HG03354 (cell line): Measurements from ENCODE around the gene ZNF22.

Experiments used
- ATAC-seq: cut with Tn5 transposase; IDR thresholded peaks from one replicate; pipeline ENCODE4 v1.9.1; 2021; ENCODE audit warnings: mild to moderate bottlenecking; ENCODE audit not compliant: unreplicated experiment, poor library complexity, severe bottlenecking

ZNF22 gene

GRCh38 chr10:44963772-44964633 is 36.7 kb upstream of the ZNF22 start:
- ATAC-seq: no peak

GRCh38 chr10:44965104-44965503 is 35.6 kb upstream of the ZNF22 start:
- no peak for ATAC-seq

GRCh38 chr10:44965651-44966097 is 35.0 kb upstream of the ZNF22 start:
- ATAC-seq: peak; percentile 44

- ATAC-seq: peak; percentile 39
Measured at GRCh38 chr10:44966129-44966815, 34.5 kb upstream of the ZNF22 start.

- no peak for ATAC-seq
Measured at GRCh38 chr10:44966816-44967509, 33.8 kb upstream of the ZNF22 start.

GRCh38 chr10:44967616-44968015 is 33.1 kb upstream of the ZNF22 start:
- ATAC-seq: no peak

DNA sequence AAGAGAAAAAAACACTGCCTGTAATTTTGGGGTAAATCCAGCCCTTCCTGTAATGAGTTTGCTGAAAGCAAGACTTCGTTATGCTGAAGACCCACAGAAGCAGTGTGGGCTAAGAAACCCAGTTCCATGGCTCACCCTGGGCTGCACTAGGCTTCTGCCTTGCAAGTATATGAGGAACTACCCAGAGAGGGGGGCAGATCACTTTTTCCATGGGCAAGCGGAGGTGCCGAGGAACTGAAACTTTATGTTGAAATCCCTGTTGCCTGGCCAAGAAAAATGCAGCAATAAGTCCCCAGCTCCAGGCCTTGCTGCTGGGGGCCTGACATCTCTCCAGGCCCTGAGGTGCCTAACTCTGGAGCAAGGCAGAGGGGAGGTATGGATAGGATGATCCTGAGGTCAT is 32.6 kb upstream of the ZNF22 start:
- no peak for ATAC-seq

DNA sequence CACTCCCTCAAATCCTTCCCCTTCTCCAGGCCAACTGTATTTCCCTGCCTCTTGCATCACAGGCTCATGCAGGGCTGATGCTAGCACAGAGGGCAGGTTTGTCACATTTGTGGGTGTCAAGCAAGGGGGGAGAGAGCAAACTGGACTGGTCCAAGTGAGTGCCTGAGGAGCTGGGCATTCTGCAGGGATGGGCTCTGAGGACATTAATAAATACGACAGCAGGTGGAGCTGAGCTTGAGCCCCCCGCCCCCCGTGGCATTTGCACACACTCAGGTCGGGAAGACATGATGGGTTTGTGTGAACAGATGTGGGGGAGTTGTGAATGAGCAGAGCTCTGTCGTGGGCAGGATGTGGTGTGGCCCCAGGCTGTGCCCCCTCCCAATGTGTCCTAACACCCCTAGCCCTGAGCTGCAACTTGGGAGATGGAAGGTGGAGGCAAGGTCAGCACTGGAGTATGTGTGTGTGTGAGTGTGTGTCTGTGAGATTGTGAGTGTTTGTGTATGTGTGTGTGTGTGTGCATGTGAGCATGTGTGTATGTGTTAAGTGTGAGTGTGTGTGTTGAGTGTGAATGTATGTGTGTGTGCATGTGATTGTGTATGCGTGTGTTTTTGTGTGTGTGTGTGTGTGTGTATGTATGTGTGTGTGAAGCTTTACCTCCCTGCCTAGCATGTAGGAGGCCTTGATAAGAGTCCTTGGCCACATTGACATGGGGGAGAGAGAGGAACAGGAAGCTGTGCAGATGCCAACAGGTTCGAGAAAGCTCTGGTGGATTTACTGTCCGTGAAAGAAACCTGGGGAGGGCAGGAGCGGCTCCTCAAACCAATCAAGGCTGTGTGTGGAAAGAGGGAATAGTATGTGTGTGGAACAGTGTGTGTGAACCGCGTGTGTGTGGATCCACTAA is 32.0 kb upstream of the ZNF22 start:
- ATAC-seq: no peak

DNA sequence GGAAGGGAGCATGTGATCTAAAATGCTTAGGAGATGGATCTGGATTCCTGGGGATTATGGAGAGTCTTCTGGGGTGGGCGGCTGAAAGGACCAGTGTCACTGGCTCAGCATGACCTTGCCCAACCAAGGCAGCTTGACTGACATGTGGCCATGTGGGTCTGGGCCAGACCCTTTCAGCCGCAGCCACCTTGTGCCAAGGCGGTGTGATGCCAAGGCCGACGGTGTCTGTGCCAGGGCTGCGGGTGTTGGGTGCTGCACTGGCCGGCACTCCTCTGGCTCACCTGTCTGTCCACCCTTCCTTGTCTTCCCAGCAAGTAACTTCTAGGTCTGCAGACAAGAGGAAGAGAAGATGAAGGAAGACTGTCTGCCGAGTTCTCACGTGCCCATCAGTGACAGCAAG is 30.9 kb upstream of the ZNF22 start:
- no peak for ATAC-seq

DNA sequence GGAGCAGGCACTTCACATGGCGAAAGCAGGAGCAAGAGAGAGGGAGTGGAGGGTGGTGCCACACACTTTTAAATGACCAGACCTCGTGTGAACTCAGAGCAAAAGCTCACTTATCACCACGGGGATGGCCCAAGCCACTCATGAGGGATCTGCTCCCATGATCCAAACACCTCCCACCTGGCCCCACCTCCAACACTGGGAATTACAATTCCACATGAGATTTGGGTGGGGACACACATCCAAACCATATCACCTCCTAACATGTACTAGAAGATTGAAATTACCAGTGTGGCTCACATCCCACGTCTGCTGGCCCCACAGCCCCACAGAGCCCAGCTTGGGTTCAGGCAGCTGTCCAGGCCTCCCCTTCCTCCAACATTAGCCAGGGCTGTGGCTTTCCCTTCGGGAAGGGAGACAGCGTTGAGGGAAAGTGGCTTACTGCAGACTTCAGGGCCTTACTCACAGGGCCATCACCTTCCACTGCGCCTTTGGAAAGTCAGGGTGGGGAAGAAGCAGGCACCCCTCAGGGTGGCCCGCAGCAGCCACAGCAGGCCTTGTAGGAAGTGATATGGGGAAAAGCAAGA is 29.8 kb upstream of the ZNF22 start:
- no peak for ATAC-seq

GRCh38 chr10:44971434-44971833 is 29.3 kb upstream of the ZNF22 start:
- no peak for ATAC-seq

- no peak for ATAC-seq
Measured at GRCh38 chr10:44971935-44972757, 28.6 kb upstream of the ZNF22 start.

DNA sequence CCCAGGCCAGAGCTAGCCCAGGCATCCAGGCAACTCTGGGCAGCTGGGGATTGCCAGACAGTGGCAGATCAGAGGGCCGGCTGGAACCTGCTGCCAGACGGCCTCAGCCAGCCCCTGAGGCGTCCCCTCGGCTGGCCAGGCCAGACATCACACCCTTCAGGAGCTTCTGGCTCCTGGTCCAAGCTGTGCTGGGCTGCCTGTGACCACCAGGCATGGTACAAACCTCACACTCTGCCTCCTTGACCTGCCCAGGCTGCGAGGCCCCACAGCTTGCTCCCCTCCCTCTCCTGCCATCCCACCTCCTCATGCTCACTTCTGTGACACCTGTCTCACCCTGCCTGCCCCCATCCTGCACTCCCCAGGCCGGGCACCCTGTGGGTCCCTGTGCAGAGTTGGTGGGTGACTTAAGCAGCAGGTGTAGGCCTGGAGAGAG is 27.8 kb upstream of the ZNF22 start:
- ATAC-seq: no peak

- peak; percentile 22 for ATAC-seq
Measured at GRCh38 chr10:44973323-44974081, 27.2 kb upstream of the ZNF22 start.

DNA sequence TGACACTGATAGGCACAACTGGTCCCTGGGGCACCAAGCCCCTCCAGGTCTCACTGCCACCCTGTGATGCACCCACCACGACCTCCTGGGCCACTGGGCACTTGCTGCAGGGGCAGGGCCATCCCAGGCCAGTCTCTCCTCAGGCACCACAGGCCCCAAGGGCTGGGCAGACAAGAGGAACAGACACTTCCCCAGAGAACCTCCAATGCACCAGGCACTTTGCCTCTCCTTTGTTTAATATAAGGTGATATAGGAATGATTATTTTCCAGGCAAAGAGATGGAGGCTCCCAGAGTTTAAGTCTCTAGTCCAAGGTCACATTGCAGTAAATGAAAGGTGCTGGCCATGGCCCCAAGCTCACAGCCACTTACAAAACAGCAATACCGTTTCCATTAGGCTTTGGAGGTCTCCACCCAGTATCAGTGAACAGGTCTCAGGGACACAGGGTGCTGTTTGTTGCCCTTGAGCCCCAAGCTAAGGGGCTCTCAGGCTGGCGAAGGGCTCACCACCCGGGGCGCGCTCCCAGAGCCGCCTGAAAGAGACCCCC is 26.6 kb upstream of the ZNF22 start:
- ATAC-seq: peak; percentile 5

GRCh38 chr10:44974628-44975430 is 25.9 kb upstream of the ZNF22 start:
- peak; percentile 81 for ATAC-seq
